Dedifferentiated amniotic fluid mesenchymal stem cell (primary cell): Measurements from ENCODE around the gene STX12.

Source experiments
- DNase-seq: peaks from one replicate; pipeline ENCODE4 v3.0.0-alpha.2; 2016; ENCODE audit errors: extremely low spot score

STX12 gene

GRCh38 chr1:27772932-27773825, at the start of gene STX12:
Gene STX12, plus strand, starts transcription at chr1:27773219. Its CDS starts 89 bp downstream, at chr1:27773308.
- peak; percentile 99 for DNase-seq

GRCh38 chr1:27724961-27725373, 48.1 kb upstream of the STX12 start:
- DNase-seq: no peak

GRCh38 chr1:27725374-27726172, 47.4 kb upstream of the STX12 start, which contains the start of gene FAM76A:
Gene FAM76A, plus strand, starts transcription at chr1:27725961. Its CDS starts 120 bp downstream, at chr1:27726081.
- peak; percentile 99 for DNase-seq

- peak; percentile 28 for DNase-seq
These were observed 46.6 kb upstream of the STX12 start for GRCh38 chr1:27726173-27727044.

- no peak for DNase-seq
These were observed 45.9 kb upstream of the STX12 start for GRCh38 chr1:27727126-27727525.

GRCh38 chr1:27736252-27736651, 36.8 kb upstream of the STX12 start:
- DNase-seq: no peak

- no peak for DNase-seq
These were observed 31.9 kb upstream of the STX12 start for GRCh38 chr1:27741121-27741520.

- DNase-seq: no peak
These were observed 28.5 kb upstream of the STX12 start for GRCh38 chr1:27744556-27744955.

GRCh38 chr1:27745466-27745865, 27.6 kb upstream of the STX12 start:
- no peak for DNase-seq

- DNase-seq: peak; percentile 22
These were observed 20.7 kb upstream of the STX12 start for GRCh38 chr1:27752360-27752759.

GRCh38 chr1:27755286-27755685, 17.7 kb upstream of the STX12 start:
- no peak for DNase-seq

GRCh38 chr1:27755865-27756264, 17.2 kb upstream of the STX12 start:
- no peak for DNase-seq

- no peak for DNase-seq
These were observed 13.8 kb upstream of the STX12 start for GRCh38 chr1:27759236-27759635.

- DNase-seq: no peak
These were observed 12.6 kb upstream of the STX12 start for GRCh38 chr1:27760426-27760825.

GRCh38 chr1:27762033-27762432, 11.0 kb upstream of the STX12 start:
- DNase-seq: no peak

GRCh38 chr1:27763358-27763757, 9.7 kb upstream of the STX12 start:
- DNase-seq: no peak

GRCh38 chr1:27770293-27770830, 2.7 kb upstream of the STX12 start:
- no peak for DNase-seq

- peak; percentile 79 for DNase-seq
These were observed 735 bp upstream of the STX12 start for GRCh38 chr1:27772036-27772931.

GRCh38 chr1:27773826-27774445, 917 bp downstream of the STX12 start:
- DNase-seq: peak; percentile 44

GRCh38 chr1:27774654-27775053, 1.6 kb downstream of the STX12 start:
- DNase-seq: no peak
